ENCODE data around the gene EIF4E3.

Gene EIF4E3

DNA sequence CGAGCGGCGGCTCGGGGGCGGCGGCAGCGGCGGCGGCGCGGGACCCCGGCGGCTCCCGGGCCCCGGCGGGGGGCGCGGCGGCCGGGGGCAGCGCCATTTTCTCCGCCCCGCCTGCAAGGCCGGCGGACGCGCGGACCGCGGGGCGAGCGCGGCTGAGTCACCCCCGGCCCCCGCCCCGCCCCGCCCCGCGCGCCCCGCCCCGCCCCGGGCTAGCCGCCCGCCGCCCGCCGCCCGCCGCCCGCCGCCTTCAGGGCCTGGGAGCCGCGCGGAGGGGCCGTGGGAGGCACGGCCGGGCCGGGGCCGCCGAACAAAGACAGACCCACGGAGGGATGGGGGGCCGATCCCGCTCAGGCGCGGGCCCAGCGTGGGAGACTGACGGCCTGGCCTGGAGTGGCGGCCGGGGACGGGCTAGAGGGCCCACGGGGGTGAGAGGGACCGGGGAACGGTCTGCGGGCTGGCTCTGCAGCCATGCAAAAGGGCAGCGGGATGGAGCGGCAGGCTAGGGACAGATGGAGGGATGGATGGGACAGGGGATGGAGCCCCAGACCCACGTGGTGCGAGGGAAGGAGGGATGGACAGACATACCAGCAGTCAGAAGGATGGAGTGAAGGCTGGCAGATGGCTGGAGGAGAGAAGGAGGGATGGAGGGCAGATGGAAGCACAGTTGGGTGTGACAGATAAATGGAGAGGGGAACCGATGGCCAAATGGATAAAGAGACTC, at the start of gene EIF4E3:
Gene EIF4E3, minus strand, starts transcription at position 132 of the 721 bp plus-strand sequence. Its CDS starts 35 bp downstream, at position 97.
- DNase-seq: no peak

DNA sequence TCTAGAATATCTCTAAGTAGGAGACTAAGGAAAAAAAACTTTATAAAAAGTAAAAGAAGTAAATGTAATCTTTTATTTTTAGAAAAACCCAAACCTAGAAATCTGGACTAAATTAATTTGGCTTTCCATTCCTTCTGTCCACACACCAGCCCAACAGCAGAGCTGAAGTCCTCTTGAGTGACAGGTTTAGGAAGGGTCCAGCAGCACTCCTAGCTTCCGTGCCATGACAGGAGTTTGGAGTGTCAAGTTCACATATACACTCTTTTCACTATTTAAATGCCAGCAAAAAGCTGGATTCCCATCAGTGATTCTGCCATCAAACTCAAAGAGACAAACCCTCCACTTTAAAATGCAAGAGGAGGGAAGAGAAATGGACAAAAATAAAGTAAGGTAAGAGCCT, 46.7 kb upstream of the EIF4E3 start:
- DNase-seq: no peak

DNA sequence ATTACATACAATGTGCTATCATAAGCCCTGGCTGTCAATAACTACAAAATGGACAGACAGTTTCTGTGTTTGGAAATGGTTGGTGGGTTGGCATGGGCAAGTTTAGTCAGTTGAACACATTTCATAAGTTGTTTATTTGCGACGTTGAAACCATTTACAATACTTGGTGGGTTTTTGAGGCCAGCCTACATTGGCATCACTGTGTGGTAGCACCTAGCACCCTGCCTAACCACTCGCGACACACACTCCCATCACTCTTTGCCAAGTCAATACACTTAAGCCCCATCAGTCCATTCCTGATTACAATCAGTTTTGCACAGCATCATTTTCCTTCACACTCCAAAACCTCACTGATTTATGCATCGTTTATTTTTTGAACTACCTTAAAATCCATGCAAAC, 45.9 kb upstream of the EIF4E3 start:
- no peak for DNase-seq

DNA sequence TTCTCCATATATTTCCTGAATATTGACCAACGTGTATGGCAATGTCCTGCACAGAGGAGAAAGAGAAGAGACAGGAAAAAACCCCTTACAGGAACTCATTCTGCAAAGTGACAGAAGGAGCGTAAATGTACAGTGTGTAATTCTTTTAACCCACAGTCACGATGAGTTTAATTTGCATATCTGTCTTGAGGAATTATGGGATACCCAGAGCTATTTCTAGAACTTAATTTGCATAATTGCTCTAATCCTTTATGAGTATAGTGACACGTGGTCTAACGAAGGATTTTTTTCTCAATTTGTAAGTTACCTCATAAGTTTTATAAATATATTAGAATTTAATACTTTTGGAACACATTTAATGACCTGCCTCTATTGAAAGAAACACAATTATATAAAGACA, 38.2 kb upstream of the EIF4E3 start:
- DNase-seq: no peak

DNA sequence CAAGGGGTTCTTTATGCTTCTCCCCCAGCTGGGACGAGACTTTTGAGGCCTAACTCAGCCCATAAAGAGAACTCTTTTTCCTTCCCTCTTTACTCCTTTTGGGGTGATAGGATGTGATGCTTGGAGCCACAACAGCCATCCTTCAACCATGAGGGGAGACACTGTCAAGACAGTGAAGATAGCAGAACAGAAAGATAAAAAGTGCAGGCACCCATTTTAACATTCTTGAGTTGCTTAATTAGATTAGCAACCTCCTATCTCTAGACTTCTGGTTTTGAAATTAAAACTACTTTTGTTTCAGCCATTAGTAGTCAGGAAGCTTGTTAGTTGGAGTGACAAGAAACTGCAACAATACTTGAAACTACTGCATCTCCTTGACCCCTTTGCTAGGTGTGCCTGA, 34.9 kb upstream of the EIF4E3 start:
- no peak for DNase-seq

DNA sequence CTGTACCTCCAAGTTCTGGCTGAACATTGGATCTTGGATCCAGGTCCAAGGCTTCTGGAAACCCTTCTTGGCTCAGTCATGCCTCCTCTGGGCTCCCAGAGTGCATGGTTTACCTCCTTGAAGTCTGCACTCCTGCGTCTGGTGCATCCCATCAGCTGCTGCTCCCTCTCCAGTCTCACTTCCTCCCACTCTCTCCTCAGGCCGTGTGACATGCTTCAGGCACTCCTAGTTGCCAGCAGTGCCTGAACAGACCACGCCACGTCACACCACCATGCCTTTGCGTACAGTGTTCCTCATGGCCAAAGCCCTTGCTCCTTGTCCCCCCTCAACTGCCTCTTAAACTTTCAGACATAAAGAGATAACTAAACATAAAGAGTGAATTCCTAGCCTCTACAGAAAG, 34.2 kb upstream of the EIF4E3 start:
- DNase-seq: no peak

DNA sequence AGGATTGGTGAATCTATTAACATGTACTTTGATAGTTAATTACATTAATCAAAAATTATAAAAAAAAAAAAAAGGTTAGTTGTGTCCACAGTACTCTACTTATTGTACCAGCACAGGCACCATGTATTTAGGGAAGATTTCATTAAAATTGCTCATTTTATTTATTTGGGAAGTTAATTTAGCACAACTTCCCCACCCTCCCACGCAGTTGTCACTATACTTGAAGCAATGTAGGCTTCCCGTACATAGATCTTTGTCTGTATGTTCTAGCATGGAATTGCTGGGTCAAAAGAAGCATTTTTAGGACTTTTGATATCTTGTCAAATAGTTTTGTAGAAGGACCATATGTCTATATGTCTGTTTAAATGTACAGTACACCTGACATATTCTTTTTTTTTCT, 32.9 kb upstream of the EIF4E3 start:
- DNase-seq: no peak

DNA sequence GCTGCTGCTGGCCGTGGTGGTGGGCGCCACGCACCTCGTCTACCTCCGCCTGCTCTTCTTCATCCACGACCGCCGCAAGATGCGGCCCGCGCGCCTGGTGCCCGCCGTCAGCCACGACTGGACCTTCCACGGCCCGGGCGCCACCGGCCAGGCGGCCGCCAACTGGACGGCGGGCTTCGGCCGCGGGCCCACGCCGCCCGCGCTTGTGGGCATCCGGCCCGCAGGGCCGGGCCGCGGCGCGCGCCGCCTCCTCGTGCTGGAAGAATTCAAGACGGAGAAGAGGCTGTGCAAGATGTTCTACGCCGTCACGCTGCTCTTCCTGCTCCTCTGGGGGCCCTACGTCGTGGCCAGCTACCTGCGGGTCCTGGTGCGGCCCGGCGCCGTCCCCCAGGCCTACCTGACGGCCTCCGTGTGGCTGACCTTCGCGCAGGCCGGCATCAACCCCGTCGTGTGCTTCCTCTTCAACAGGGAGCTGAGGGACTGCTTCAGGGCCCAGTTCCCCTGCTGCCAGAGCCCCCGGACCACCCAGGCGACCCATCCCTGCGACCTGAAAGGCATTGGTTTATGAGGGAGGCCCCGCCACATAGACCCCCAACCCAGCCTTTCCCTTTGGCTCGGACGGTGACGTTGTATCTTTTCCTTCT, 29.5 kb upstream of the EIF4E3 start:
- no peak for DNase-seq

DNA sequence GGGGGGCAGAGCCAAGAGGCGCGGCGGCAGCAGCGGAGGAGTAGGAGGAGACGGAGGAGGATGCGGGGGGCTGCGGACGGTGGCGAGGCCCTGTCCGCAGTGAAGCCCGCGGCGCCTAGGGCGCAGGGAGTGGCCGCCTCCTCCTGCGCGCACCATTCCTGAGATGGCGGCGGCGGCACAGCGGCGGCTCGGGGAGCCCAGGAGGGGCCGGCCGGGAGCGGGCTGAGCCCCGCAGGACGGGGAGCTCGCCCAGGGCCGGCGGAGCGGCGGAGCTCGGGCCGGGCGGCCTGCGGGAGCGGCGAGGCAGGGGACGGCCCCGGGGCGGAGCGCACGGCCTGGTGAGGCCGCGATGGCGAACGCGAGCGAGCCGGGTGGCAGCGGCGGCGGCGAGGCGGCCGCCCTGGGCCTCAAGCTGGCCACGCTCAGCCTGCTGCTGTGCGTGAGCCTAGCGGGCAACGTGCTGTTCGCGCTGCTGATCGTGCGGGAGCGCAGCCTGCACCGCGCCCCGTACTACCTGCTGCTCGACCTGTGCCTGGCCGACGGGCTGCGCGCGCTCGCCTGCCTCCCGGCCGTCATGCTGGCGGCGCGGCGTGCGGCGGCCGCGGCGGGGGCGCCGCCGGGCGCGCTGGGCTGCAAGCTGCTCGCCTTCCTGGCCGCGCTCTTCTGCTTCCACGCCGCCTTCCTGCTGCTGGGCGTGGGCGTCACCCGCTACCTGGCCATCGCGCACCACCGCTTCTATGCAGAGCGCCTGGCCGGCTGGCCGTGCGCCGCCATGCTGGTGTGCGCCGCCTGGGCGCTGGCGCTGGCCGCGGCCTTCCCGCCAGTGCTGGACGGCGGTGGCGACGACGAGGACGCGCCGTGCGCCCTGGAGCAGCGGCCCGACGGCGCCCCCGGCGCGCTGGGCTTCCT, 28.8 kb upstream of the EIF4E3 start, which contains the start of gene GPR27:
Gene GPR27, plus strand, starts transcription at position 155 of the 909 bp plus-strand sequence. Its CDS starts 195 bp downstream, at position 350.
- DNase-seq: peak; percentile 5

DNA sequence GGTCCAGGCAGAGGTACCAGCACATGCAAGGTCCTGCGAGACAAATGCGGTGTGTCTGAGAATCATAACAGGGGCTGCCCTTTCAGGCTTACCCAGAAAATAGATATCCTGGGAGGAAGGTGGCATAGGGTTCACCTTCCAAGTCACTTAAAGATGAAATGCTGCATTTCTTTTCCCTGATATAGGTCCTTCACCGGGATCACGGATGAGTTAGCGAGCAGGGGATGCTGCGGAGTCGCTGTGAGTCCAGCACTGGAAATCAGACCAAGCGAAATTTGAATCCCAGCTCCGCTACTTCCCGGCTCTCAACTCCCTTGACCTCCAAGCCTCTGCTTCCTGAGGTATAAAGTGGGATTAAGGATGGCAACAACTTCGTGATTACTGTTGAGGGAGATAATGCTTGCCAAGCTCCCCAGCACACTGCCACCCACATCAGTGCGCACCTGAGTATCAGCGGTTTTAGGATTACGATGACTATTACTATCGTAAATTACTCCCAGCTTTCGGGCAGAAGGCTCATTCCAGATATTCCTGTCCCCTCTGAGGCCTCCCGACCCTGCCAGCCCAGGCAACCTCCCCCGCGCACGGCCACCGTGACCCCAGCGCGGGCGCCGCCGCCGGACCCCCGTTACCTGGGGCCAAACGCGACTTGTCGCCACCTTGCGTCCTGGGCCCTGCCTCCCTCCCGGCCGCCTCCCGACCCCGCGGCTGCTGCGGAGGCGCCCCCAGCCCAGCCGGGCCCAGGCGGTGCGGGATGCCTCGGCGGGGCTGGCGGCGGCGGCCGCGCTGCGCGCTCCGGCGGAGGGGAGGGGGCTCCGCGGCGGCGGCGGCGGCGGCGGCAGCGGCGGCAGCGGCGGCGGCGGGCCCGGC, 27.9 kb upstream of the EIF4E3 start:
- DNase-seq: no peak

DNA sequence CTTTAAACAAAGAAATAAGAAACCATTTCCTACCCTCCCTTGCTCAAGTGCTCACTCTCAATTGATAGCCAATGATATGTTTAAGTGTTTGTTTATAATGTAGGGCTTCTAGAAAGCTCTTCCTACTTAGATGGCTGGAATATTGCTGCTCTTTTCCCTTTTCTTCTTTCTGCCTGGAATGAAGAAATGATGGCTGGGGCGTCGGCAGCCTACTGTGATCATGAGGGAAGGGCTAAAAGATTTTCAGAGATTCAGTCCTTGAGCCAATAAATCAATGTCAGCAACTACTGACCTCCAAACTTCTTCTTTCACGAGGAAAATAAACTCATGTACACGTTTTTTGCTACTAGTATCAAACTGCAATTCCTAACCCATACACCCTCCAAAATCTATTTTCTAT, 26.4 kb upstream of the EIF4E3 start:
- DNase-seq: no peak

DNA sequence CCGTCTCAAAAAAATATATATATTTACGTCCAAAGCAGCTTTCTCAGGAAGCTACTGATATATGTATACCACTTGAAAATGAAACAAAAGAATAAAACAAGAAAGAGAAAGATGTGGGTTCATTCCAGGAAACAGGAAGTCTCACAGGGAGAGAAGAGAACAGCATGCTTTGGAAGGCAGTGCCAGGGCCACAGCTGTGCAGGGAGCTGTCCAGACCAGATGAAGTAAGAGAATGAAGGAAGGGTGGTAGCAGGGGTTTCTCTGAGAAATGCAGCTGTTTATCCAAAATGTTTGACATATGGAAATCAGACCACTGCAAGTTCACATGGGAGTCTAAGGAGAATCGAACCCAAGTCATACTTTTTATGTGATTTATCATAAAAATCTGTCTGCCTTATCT, 19.5 kb upstream of the EIF4E3 start:
- DNase-seq: no peak

DNA sequence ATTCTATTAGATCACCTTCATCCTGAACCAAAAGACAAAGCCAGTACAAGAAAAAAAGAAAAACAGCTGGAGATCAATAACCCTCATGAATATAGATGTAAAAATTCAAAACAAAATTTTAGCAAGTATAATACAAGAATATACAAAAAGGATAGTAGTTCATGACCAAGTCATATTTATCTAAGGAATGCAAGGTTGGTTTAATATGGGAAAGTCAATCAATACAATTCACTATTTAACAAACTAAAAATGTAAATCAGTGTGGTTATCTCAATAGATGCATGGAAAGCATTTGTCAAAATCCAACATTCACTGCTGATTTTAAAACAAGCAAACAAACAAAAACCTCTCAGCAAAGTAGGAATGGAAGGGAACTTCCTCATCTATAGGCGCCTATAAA, 17.4 kb upstream of the EIF4E3 start:
- no peak for DNase-seq

DNA sequence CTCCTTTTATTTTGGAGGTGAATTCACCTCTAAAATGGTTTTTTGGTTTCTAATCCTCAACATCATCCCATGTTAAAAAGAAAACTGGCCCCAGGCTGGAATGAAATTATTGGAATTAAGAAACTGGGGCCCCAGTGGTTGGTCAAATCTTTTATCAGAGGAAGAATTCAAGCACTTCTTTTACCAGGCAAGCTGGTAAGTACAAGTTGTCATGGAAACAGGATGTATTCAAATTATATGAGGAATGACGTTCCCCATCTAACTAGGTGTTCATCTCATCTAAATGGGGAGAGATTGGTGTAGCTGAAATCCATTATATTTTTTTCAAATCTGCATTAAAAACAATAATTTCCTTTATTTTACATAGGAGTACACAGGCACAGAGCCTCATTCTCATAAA, 9.7 kb upstream of the EIF4E3 start:
- DNase-seq: no peak

DNA sequence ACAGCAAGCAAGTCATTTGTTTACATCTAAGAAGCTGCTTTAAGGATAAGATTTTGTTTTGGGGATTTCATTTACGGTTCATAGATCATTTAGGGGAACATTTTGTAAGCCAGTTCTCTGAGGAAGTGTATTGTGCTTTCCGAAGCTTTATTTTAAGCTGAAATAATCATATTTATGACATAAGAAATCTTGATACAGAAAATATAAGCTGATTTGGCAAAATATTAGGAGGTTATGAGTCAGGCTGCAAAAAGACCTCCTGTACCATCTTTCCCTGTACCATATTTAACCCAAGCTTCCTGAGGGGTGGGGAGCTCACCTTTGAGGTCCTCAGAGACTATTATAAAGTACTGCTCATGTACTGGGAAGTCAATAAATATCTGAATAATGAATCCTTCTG, 8.1 kb upstream of the EIF4E3 start:
- no peak for DNase-seq

DNA sequence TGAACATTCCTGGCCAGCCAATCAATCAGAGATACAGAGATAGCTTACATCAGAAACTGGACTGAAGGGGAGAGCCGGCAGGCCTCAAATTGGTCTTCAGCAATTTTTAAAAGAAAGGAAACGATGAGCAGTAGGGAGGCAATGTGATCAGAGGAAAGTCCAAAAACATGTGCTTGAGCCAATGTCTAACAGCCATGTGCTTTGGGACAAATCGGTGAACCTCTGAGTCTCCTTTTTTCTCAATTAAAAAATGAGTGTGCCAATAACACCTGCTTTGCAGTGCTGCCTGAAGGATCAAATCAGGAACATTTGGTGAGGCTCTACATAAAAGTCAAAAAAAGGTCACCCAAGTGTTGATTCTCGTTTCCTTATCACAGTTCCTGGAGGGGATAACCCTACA, 7.4 kb upstream of the EIF4E3 start:
- DNase-seq: no peak

DNA sequence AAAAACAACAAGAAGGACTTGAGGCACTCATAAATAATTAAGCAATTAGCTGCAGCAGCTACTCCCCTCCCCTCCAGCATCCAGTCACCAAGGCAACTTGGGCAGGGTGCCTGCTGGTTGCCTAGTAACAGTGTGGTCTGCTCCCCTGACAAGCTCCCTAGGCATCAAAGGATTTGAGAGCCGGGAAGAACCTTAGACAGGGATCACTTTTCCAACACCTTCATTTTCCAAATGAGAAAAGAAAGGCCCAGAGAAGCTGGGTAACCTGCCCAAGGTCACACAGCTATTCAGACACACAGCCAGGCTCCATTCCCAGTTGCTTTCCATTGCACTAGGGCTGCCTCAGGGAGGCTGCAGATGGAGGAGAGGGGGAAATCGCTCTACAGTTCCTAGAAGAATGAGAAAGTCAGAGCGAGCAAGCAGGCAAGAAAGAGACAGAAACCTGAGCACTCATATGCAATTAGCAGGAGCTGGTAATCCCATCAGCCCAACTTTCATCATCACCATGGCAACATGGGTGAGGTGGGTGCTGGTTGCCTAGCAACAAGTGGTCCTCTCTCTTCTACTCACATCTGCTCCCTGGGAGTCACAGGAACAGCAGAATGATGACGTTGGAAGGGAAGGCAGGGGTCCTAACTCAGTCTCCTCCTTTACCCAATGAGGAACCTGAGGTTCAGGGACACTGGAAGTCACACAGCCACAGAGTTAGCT, 3.6 kb upstream of the EIF4E3 start:
- no peak for DNase-seq

DNA sequence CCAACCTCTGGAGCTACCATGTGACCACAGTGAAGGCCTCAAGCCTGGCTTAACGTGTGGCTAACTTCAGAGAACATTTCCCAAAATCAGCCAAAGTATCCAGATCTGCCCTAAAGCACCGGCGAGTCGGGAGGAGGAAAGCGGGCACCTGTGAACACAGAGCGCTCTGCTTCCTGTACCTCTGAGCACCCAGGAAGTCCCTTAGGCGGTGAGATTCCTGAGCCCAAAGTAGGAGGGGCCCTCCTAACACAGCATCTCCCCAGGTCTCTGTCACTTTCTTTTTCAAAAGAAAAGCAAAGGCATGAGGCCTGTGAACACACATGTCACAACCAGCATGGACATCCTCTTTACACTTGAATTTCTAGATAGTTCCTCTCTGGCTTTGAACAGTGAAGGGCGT, 944 bp upstream of the EIF4E3 start:
- no peak for DNase-seq

DNA sequence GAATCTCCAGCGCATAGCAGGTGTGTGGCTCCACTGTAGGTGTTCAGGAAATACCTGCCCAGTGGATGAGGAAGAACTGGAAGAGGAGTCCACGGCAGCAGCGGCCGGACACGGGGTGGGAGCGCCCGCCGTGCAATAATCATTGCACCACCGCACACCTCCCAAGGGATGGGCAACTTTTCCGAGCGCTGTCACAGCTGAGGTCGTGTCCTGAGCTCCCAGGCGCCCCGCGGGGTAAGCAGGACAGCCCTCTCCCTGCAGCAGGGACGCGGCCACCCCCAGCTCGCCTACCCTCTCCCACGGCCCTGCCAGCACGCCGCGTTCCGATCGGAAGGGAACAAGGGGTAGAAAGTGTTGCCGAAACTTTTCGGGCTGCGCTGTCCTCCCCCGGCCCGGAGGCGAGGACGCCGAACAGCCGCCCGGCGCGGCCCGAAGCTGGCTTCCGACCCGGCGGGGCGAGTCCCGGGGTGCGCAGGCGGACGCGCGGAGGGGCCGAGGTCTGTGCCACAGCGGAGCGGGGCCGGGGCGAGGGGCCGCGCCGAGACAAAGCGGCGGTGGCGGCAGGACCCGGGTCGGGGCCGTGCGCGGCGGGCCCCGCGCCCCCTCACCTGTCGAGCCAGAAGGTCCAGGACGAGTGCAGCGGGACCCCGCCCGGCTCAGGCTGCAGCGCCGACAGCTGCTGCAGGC, 475 bp downstream of the EIF4E3 start:
- DNase-seq: no peak

DNA sequence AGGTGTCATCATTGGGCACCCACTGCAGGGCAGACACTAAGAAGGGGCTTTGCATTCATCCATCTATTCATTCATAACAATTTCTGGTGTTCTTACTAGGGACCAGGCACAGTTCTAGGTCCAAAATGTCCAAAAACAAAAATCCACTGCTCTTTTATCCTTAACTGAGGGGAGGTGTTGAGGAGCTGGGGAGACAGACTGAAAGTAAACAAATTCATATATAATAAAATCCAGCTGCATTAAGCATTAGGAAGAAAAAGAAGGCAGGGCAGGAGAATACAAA, 1.1 kb downstream of the EIF4E3 start:
- DNase-seq: no peak

DNA sequence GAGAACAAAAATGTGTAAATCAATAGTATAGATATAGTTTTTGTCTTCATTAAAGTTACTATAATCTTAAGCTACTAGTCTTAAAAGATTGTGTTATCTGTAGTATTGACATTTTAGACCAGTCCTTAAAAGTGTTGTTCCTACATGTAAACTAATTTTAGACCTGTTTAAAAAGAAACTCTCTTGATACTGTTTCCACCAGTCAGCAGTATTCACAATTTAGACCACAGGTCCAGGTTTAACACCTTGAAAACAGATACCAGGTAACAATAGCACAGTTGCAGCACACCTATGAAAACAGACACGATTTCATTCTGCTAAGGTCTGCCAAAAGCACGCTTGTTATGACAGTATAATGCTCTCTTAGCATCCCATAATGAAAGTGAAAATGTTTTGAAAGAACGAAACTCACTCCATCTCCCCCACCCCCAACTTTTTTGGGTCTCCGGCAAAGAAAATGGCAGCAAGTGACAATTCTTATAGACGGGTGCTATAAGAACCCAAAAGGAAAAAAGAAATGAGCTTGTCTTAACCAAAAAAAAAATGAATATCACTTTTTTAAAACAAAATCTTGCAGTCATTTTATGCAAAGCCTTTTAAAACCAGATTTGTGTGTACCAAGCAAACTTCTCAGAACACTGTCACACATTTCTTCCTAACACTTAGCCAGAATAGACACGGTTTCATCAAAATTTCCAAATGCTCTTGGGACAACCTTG, 1.6 kb downstream of the EIF4E3 start:
- no peak for DNase-seq
